ENCODE measurements around the gene RYR2.
"Not testable (repeated sequence)": the region's sequence is repeated elsewhere in the genome, so short reads cannot be mapped to it uniquely, and the experiment has no call there.

DNA sequence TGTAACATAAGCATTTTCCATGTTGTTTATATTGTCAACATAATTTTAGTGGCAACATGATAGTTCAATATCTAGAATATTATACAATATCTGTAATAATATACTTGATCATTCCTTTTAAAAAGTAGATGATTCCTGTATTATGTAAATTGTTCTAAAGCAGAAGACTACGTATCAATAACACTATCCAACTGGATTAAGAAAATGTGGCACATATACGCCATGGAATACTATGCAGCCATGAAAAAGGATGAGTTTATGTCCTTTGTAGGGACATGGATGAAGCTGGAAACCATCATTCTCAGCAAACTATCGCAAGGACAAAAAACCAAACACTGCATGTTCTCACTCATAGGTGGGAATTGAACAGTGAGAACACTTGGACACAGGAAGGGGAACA lies 329.5 kb downstream of the RYR2 start:
- TF ChIP-seq, protein P1, sequence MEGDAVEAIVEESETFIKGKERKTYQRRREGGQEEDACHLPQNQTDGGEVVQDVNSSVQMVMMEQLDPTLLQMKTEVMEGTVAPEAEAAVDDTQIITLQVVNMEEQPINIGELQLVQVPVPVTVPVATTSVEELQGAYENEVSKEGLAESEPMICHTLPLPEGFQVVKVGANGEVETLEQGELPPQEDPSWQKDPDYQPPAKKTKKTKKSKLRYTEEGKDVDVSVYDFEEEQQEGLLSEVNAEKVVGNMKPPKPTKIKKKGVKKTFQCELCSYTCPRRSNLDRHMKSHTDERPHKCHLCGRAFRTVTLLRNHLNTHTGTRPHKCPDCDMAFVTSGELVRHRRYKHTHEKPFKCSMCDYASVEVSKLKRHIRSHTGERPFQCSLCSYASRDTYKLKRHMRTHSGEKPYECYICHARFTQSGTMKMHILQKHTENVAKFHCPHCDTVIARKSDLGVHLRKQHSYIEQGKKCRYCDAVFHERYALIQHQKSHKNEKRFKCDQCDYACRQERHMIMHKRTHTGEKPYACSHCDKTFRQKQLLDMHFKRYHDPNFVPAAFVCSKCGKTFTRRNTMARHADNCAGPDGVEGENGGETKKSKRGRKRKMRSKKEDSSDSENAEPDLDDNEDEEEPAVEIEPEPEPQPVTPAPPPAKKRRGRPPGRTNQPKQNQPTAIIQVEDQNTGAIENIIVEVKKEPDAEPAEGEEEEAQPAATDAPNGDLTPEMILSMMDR (IDR thresholded peaks at IDR 0.05) = not testable (repeated sequence)
- TF ChIP-seq POLR2A (IDR thresholded peaks at IDR 0.05) = not testable (repeated sequence)

Measured in breast epithelium (tissue), 3 donors.